Left cardiac atrium (tissue), 4 donors: ENCODE measurements around the gene DDX5. TPM values are rescaled to one million over a fixed set of nuclear protein-coding genes. Genes with fewer than 3 reads are reported as not detected.
A peak's percentile ranks its signal among the peaks of the same experiment; 100 is the strongest.

Source experiments
- ATAC-seq, 2 donors: fragments of 200-7000 bp; cut with Tn5 transposase; one replicate each; pipeline ENCODE4 v1.9.1; 2020; ENCODE audit warnings: mild to moderate bottlenecking in 2 of 2, moderate library complexity in 2 of 2
- DNase-seq: peaks from one replicate; pipeline ENCODE4 v3.0.0-alpha.2; 2020
- intact Hi-C, 2 donors: fragments of 100-400 bp; cut with DNase I; formaldehyde crosslinking; loops; one replicate each; pipeline versions ENCODE4 v1.14.1 to v1.15.1; 2022 to 2023
- total RNA-seq, 2 donors: library from RNA; stranded (reverse); fragmentation: NEBNext Ultra II Directional; extraction: Animal tissue kit (Norgen Biotek cat#: 25700); gene quantifications; one replicate each; pipeline ENCODE4 v1.2.1, GENCODE V29; 2021
- donor health status: DM: no; HTN: yes; CAD: no.
- donor health status: DM: no; HTN: yes; CAD: no; lungs with severe emphysema.
- donor health status: DM: yes; HTN: yes; CAD: no.
- donor health status: Dilated cardiomyopathy.

DDX5 gene
- total RNA-seq, 2 donors from 2014 or later: 390 to 549 TPM

DNA sequence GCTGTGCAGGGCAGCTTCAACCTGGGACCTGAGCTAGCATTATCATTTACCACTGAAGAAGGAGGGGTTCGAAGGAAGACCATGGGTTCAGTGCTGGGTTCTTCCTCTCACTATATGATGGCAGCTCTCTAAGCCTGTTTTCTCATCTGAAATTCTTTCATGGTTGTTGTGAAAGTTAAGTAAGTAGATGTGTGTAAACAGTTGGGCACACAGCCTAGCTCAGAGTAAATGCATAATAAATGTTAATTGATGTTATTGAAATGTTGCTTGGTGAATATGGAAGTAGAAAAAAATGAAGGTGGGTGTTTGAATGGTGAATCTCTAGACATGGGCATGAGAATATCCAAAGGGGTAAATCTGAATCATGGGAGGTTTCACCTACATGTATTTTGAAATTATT, 9.7 kb upstream of the DDX5 start:
- ATAC-seq (no peak), DNase-seq (no peak)
- intact Hi-C loops: no loop called here

DNA sequence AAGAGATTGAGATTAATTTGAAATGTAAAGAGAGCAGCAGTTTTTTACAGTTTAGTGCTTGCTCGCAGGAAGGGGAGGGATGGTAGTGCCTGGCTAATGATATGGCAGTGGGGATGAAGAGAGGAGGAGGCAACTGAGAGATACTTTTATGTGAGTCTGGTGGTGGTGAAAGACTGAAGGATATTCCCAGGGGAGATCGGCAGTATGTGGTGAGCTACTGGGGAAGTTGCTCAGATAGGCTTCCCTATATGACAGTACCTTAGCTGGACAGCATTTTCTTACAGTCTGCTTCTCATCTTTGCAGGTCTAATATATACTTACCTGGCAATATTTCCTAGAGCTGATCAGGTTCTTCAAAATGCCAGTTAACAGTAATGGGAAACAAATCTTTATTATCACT, 9.3 kb upstream of the DDX5 start:
- ATAC-seq (no peak), DNase-seq (no peak)
- intact Hi-C loops: no loop called here

DNA sequence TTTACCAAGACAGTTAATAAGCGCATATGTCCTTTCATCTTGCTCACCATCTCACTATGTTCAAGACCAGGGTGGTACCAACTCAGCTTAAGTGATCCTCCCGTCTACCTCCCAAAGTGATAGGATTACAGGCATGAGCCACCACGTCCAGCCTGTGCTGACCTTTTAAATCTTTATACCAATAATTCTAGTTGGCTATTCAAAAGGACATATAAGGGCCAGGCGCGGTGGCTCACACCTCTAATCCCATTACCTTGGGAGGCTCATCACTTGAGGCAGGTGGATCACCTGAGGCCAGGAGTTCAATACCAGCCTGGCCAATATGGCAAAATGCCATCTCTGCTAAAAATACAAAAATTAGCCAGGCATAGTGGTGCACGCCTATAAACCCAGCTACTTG, 3.1 kb upstream of the DDX5 start:
- intact Hi-C loops: no loop called here
- DNase-seq: no peak
- ATAC-seq: no peak

DNA sequence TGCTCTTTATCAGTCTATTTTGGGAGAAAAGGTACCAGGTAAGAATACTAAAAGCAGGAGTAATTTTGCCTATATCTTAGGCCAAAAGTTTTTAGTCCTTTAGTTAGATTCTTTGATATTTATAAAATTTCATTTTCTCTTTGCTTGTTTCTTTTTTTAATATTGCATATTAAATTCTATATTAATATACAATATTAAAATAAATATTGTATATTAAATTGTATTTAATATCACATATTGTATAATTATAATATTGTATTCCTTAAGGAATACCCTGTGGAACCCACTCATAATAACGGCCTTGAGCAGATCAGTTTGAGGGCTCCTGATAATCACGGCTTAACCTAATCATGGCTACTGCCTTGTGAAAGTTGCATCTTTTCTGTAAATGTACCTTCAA, 2.6 kb upstream of the DDX5 start:
- DNase-seq (no peak), ATAC-seq (no peak)
- intact Hi-C loops: no loop called here

DNA sequence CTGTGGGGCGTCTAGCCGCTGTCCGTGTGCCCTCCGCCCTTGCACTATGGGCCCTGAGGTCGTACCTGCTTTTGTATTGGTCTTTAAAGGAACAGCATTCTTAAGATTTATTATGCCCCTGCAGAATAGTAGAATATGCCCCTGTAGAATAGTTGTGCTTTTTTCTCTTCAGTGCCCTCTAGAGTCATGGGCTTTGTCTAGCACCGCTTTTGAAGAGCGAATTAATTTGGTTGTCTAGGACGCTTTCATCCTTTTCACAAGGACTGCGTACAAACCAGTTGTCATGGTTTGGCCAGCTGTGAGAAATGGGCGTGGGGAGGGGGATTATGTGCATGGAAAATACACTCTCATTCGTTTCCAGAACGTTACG, 1.3 kb upstream of the DDX5 start:
- DNase-seq (no peak), ATAC-seq (peak; percentile 14 to 20)
- intact Hi-C loops: no loop called here

DNA sequence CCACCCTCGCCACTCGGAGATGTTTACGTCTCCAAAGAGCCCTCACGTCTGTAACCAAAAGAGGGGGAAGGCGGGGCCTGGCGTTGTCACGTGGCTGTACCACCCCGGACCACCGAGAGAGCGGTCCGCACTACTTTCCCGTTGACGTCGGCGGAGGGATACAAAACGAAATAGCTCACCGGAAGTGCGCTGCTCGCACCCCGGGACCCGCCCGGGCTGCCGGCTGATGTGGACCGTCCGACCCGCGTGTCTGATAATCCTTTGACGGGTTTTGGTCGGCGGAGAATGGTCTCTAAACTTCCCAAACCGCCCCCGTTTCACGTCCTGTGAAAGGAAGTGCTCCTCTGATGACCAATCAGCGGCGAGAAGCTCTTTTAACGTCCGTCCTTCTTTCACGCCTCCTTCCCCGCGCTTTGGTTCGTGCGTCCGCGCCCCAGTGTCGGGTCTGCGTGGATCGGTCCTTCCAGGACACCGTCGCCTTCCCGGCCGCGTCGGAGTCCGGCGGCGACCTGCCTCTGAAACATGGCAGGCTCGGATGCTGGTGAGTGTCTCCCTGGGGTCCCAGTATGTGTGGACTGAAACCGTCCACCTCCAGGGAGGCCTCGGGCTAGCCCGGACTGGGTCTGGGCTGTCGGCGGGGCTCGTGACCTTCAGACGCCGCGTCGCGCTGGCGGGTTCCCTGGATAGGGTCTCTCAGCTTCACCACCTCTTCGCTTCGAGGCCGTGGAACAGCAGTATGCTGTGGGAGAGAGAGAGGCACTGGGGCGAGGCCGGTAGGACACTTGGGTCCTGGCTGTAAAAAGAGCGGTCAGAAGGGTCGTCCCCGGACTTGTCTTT, 705 bp upstream of the DDX5 start, which contains the start of gene CEP95:
Gene CEP95 (plus strand): TSS at position 402 of the 837 bp plus-strand sequence. CDS start 121 bp downstream, at position 523.
- ATAC-seq (peak; percentile 80 to 87), DNase-seq (peak; percentile 96)
- intact Hi-C loops: no loop called here

DNA sequence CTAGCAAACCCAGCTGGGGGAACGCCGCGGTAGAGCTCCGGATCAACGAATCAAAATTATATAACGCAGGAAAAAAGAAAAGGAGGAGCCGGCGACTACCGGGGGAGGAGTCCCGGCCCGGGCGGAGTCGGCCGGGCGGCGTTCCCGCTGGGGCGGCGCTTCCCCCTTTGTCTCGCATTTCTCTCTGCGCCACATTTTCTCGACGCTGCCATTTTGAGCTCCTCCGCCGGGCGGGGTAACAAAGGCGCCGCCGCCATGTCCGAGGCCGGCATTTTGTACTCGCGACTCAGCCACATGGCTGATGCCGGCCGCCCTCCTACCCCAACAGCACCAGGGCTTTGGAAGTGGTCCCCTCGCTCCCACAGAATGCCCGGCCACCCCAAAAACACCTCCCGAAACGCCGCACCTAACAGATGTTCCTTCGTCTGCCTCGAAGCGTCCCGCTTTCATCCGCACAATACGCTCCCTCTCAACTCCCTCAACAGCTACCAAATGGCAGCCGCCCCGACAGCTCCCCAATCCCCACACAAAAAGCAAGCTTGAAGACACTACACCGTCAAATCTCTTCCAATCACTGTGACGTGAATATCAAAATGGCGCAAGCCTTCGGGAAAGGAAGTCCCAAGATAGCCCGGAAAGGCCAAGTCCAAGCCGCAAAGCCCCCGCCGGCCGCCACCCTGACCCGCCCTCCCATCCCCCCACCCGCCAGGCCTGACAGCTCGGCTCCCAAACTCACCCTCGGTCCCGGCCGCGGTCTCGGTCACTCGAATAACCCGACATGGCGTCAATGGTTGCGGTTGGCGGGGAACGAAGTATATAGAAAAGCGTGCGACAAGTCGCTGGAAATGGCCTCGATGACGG, 519 bp downstream of the DDX5 start:
- DNase-seq: peak; percentile 89
- peak; percentile 72 to 78 for ATAC-seq
- intact Hi-C loops: no loop called here

DNA sequence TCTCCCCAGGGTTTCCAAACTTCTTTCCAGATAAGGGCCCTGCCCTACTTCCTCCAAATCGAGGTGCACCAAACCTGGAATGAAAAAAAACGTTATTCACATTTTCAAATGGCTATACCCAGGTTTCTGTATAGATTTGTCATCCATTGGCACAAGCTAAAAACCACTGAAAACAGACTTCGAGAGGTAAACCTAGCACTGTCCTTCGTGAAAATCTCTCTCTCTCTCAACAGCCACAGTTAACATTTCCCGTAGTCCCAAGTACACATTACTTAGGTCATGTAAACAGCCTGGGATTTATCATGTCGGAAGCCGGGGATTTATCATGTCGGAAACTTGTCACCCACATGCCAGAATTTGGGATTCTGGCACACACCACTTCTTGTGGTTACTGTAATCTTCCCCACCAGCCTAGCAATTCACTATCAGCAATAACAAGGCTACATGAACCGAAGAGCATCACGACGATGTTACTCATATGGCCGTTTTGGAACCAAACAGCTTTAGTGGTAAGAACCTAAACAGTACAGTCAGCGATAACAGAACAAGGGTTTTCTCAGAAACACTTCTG, 1.2 kb downstream of the DDX5 start:
- intact Hi-C loops: no loop called here
- ATAC-seq: no peak
- DNase-seq: no peak

DNA sequence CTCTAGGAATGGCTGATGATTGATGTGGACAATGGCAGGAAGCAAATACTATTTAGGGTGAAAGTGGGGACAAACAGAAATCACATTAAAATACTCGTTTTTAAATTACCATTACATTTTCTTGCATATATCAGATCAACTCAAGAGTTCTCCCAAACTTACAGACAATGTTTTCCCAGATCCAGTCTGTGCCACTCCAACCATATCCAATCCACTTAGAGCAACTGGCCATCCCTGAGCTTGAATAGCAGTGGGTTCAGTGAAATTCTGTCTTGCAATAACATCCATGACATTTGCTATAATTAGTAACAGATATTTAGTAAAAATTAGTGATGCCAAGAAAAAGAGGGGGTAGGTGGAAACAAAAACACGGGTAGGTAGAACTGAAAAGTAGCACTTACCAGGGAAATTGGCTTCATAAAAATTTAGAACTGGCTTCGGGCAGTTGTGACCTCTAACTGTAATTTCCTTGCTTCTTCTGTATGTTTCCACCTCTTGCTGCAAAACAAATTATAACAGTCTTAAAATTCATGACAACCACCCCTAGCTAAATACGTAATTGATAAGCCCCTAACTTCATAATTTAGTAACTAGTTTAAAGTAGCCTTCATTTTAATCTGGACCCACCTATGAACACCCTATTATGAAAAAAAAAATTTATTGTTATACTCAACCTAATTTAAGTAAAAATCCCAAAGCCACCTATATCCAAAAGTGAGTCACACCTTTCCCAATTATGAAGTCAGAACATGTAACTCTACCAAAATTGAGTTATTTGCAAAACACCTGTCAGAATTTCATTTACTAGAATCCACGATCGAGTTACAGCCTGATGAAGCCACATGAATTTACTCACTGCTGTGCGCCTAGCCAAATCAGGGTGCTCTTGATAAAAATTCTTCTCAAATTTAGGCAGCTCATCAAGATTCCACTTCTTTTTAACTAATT, 2.0 kb downstream of the DDX5 start:
- DNase-seq (no peak), ATAC-seq (no peak)
- intact Hi-C loops: no loop called here

DNA sequence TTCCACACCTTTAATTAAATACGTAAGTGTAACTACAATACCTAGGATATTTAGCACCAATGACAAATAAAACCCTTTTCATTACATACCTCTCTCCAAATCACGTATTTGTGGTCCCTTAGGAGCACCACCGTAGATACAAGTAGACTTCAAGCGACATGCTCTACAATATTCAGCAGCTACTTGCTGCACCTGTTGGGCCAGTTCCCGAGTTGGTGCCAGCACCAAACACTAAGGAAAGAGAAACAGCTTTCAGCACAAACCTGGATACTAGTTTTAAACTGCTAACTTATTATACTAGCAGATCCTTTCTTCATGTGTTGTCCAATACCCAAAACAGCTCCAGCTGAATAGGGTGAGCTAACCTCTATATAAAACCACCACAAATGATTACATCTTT, 2.7 kb downstream of the DDX5 start:
- intact Hi-C loops: no loop called here
- ATAC-seq: no peak
- DNase-seq: no peak

DNA sequence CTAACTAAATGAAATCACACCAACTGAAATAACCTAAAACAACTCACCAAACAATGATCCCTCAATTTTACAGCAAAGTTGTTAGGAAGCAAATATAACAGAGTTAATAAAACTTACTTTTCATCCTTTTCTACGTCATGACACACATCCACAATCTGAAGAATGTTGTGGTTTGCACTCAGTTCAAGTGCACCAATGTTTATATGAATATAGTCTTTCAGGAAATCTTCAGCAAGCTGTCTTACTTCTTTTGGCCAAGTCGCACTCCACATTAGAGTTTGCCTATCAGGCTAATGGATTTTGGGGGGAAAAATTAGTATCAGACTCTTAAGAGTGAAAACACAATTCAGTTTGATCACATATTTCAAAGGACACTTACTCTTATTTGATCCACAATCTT, 3.3 kb downstream of the DDX5 start:
- intact Hi-C loops: no loop called here

DNA sequence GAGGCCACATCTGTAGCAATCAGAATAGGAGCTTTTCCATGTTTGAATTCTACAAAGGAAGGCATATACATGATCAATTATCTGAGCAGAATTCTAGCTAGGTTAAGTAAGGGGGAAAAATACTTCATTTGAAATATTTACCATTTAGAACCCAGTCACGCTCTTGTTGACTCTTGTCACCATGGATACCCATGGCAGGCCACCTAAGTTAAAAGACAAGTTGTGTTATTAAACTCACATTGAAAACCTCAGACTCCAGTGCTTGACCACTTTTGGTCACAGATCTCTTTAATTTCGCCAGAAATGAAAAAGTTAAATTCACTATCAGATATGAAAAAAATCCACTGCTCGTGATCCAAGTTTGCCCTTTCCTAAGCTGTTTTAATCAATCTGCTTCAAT, 4.1 kb downstream of the DDX5 start:
- no peak for ATAC-seq
- DNase-seq: no peak
- intact Hi-C loops: no loop called here

More for the DNA sequence above, 3.3 kb downstream of the DDX5 start:
- ATAC-seq (no peak), DNase-seq (no peak)

DNA sequence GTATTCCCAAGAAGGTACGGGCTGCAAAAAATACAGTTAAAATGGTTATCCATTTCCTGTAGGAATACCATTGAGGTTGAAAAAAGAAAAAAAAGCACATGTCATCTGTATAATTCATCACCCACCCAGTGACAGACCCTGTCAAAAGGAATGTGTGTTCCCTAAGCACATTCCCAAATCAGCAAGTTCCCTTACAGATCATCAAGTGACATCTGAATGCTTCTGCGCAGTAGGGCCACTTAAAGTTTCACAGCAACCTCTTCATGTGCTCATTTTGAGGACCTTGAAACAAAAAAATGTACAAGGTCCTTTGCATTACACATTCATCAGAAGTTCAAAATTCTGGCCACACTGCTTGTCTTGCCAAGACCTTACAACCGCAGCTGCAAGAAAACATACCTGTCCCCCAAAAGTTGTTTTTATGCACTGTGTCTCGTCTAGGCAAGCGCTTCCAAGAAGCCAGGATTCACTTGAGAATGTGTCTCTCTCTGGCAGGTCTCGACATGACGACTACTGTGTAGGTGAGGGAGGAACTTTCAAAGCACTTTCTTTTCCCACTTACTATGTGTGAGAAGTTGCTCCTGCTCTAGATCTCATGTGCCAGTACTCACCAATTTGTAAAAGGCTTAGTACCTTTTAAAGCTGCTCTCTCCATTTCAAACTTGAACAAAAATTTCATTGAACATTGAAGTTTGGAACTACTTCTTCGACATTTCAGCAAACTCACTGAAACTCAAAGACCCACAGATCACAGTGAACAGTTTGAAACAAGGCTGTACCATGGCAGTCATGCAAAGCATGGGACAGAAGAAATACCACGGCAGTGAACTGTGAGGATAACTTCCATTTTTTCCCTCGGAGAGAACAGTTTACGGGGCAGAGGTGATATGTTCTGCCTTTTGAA, 5.0 kb downstream of the DDX5 start:
- no peak for ATAC-seq
- no peak for DNase-seq
- intact Hi-C loops: no loop called here

DNA sequence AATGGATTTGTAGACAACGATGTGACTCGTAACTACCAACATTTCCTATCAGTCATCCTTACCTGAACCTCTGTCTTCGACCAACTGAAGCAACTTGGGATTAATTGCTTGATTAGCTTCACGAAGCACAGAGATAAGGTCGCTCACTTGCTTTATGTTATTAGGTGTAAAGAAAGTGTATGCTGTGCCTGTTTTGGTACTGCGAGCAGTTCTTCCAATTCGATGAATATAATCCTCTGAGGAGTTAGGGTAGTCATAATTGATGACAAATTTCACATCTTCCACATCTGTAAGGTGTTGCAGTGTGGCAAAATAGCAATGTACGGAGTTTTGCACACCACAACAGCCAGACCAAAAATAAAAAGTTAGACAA, 5.6 kb downstream of the DDX5 start:
- no peak for DNase-seq
- intact Hi-C loops: no loop called here
- ATAC-seq: no peak

DNA sequence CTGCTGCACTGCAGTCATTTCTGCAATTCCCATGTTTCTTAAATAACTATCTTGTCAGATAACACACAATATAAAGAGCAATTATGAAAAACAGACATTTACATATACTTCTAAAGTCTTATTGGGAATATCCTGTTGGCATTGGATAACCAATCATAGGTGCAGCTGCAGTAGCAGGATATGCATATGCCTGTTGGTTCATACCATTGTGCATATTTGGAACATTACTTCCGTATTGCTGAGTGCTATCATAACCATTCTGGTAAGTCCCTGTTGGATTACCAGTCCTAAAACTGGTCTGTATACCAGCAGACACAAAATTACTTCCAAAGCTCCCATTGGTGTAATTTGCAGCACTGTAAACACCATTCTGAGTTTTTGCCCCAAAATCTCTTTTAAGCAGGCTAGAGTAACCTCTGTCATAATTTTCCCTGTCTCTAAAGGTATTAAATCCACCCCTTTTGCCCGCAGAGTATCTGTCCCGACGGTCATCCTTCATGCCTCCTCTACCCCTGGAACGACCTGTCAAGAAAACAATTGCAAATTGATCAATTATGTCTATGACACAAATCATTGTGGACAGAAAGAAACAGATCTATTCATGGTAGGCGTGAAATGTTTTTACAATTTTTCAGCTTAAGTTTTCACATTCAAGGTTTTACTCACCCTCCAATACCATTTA, 6.1 kb downstream of the DDX5 start:
- intact Hi-C loops: no loop called here

DNA sequence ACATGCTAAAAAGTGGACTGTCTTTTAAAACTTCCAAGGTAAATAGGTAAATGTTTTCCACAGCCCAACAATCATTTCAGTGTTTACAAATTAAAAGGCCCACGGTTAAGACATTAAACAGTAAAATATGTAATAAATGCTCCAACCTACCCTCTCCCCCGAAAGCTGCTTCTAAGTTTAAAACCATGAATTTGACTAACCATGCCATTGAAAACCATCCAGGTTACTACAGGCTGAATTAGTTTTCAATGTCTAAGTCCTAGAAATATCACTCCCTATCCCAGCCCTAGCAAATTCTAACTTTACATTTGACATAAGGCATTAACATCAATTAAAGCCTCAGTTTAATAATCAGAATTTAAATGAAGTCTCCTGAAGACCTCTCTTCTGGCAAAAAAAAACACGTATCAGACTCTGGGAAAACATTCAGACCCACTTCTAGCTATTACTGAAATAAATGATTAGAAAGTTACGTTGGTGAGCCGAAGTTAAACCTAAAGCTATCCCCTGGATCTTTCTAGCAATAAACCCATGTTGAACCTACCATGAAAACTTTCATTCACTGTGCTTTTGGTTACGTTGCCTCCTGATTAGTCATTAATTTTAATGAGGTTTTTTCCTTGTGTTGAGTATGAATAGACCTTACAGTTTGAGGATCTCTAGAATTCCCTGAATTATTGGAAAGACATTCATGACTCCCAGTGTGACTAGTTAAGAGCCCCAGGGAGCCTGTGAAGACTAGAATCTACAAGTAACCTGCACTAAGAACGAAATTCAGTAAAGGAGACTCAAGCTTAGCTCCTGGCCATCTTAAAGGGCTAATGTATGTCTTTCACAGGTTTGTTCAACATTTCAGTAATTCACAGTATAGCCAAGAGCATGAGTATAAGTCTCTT, 7.5 kb downstream of the DDX5 start:
- DNase-seq (no peak), ATAC-seq (no peak)
- intact Hi-C loops: no loop called here

More for the DNA sequence above, 6.1 kb downstream of the DDX5 start:
- no peak for ATAC-seq
- DNase-seq: no peak
